Retinal pigment epithelial cell (primary cell): Measurements from ENCODE around the gene AHI1.
A peak's percentile ranks its signal among the peaks of the same experiment; 100 is the strongest.

Experiments used
- DNase-seq: peaks from one replicate; pipeline ENCODE4 v3.0.0-alpha.2; 2010; ENCODE audit warnings: low read depth
- H3K4me3 ChIP-seq: 2 replicates; pipeline ENCODE4 v1.5.1; 2011; ENCODE audit warnings: mild to moderate bottlenecking, low read length, control low read depth, moderate library complexity
- TF ChIP-seq, protein P1 (sequence below): conservative IDR thresholded peaks from 2 replicates; pipeline ENCODE4 v1.5.1; 2011; ENCODE audit warnings: low read depth, low read length, control low read depth, inconsistent platforms

Gene AHI1

DNA sequence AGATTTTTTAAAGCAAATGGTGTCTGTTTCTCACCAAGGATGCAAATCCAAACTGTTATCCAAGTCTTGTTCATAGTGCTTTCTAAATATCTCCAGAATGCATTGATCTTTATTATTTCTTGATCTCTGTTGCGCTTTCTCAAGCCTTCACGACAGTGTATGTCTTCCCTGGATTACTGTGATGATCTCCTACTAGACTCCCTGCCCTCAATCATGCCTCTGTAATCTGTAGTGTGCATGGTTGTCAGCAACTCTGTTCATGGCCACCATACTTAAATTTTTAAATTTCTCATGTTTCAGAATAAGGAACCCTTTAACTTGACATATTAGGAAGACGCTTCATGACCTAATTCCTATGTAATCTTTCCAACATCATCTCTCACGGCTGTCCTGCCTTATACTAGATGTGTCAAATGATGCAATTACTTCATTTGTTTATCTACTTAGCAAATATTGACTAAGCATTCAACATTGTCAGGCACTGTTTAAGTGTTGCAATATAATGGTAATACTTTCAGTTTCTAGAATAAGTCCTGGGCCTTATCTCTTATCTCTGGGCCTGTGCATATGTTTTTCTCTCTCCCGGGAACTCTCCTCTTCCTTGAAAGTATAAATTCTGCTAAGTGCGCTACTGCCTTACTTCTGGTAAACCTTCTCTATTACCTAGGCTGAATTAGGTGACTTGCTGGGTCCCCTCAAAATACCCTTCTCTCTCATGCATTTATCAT lies 25.6 kb upstream of the AHI1 start:
- no peak for DNase-seq
- TF ChIP-seq, protein P1, sequence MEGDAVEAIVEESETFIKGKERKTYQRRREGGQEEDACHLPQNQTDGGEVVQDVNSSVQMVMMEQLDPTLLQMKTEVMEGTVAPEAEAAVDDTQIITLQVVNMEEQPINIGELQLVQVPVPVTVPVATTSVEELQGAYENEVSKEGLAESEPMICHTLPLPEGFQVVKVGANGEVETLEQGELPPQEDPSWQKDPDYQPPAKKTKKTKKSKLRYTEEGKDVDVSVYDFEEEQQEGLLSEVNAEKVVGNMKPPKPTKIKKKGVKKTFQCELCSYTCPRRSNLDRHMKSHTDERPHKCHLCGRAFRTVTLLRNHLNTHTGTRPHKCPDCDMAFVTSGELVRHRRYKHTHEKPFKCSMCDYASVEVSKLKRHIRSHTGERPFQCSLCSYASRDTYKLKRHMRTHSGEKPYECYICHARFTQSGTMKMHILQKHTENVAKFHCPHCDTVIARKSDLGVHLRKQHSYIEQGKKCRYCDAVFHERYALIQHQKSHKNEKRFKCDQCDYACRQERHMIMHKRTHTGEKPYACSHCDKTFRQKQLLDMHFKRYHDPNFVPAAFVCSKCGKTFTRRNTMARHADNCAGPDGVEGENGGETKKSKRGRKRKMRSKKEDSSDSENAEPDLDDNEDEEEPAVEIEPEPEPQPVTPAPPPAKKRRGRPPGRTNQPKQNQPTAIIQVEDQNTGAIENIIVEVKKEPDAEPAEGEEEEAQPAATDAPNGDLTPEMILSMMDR: no peak
- no peak overlapping the region for H3K4me3 ChIP-seq

- no peak for DNase-seq
- TF ChIP-seq, protein P1: no peak
- no peak overlapping the region for H3K4me3 ChIP-seq
Measured at GRCh38 chr6:135521431-135521830, 23.9 kb upstream of the AHI1 start.

DNA sequence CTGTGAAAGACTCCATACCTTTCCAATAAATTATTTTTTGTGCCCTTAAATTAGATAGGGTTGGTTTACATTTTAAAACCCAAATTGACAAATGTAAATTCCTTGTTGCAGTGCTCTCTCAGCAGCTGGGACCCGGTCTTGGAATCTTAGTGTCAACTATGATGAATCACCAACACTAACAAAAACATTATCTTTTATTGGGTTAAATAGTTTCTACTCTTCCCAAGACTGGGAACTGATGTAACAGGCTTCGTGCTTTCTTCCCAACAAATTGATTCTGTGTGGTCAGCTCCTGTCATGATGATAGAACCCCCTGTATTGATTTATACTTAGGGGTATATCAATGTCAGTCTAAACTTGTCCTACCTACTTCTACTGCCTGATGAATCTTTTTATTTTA lies 23.2 kb upstream of the AHI1 start:
- TF ChIP-seq, protein P1: no peak
- H3K4me3 ChIP-seq: no peak overlapping the region
- no peak for DNase-seq

DNA sequence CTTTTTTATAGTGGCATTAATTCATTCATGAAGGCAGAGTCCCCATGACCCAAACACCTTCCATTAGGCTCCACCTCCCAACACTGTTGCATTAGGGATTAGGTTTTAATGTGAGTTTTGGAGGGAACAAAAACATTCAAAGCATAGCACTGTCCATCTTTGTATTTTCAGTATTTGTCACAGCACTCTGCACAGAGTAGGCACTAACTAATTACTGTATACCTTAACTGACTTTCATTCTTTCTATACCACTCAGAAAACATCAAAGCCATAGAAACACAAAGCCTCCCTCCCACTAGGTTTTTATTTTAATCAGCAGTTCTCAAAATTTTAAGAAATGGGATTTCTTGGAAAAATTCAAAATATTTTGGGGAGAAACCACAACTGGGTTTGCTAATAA lies 21.8 kb upstream of the AHI1 start:
- no peak overlapping the region for H3K4me3 ChIP-seq
- DNase-seq: no peak
- TF ChIP-seq, protein P1: no peak

DNA sequence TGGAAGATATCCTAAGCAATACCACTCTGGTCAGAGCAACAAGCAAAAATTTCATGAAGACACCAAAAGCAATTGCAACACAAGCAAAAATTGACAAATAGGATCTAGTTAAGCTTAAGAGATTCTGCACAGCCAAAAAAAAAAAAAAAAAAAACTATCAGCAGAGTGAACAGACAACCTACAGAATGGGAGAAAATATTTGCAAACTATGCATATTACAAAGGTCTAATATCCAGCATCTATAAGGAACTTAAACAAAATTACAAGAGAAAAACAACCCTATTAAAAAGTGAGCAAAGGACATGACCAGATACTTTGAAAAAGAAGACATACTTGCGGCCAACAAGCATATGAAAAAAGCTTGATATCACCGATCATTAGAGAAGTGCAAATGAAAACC lies 20.0 kb upstream of the AHI1 start:
- TF ChIP-seq, protein P1: no peak
- no peak for DNase-seq
- no peak overlapping the region for H3K4me3 ChIP-seq

DNA sequence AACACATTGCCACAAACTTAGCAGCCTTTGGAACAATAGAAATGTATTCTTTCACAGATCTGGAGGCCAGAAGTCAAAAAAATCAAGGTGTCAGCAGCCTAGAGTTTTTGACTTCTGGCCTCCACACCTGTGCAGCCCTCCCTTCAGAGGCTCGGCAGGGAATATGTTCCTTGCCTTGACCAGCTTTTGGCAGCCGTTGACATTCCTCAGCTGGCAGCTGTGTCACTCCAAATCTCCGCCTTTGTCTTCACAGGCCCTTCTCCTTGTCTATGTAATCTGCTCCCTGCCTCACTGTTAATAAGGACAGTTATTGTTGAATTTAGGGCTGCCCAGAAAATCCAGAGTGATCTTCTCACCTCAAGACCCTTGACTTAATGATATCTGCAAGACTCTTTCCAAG lies 17.2 kb upstream of the AHI1 start:
- H3K4me3 ChIP-seq: no peak overlapping the region
- no peak for DNase-seq
- TF ChIP-seq, protein P1: no peak

GRCh38 chr6:135506270-135506997 lies 8.9 kb upstream of the AHI1 start:
- no peak overlapping the region for H3K4me3 ChIP-seq
- TF ChIP-seq, protein P1: peak; percentile 59
- DNase-seq: peak; percentile 27
